ENCODE measurements around the gene PPFIBP1. TPM values are rescaled to one million over a fixed set of nuclear protein-coding genes. Genes with fewer than 3 reads are reported as not detected.

The PPFIBP1 gene
- total and polyA plus RNA-seq, 2 donors (not counting 1 experiment from before 2014, with no cell fraction given) = 3.3 to 15.0 TPM

DNA sequence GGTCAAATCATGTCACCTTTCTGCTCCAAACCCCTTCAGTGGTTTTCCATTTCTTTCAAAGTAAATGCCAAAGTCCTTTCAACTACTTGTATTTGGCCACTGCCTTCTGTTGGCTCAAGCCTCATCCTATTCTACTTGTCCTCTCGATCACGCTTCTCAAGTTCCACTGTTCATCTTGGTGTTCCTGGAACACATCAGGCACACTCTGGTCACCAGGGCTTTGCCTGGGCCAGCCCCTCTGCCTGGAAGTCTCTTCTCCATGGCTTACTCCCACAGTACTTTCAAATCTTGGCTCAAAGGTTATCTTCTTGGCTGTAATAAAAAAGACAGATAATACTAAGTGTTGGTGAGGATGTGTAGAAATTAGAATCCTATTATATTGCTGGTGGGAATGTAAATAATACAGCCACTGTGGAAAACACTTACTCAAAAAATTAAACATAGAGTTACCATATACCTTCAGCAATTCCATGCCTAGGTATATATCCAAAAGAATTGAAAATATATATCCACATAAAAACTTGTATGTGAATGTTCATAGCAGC is 17.3 kb upstream of the PPFIBP1 start:
- Mint-ChIP-seq H3K9me3 (ENCODE audit: insufficient read depth) (no peaks in the 10 kb centered on the region), H3K27ac (no peak overlapping the region), H3K4me3 (no peak overlapping the region), H3K4me1 (no peaks in the 10 kb centered on the region), H3K27me3 (peaks cover 6% of the 10 kb centered on the region)
- Histone ChIP-seq H3K9ac (ENCODE audit: low read length) (no peak overlapping the region), H3K9me3 (ENCODE audit: control extremely low read depth in 1 of 3, control insufficient read depth in 2 of 3, insufficient read depth in 1 of 3, low read length in 2 of 3) (no peaks in the 10 kb centered on the region), H3K79me2 (ENCODE audit: control insufficient read depth, insufficient read depth, low read length) (no peaks in the 10 kb centered on the region), H3K36me3 (replicated peaks in 1 of 2; ENCODE audit: control extremely low read depth in 1 of 2, control insufficient read depth in 1 of 2, extremely low read depth in 1 of 2, insufficient read depth in 2 of 2, low read length in 1 of 2) (no peaks in the 10 kb centered on the region), H3K4me1 (ENCODE audit: control insufficient read depth in 2 of 2, insufficient read depth in 2 of 2, low read length in 2 of 2) (no peaks in the 10 kb centered on the region), H3K27me3 (replicated peaks in 1 of 4; ENCODE audit: control extremely low read depth in 1 of 4, control insufficient read depth in 3 of 4, insufficient read depth in 4 of 4, low read length in 3 of 4) (no peaks in the 10 kb centered on the region), H4K20me1 (ENCODE audit: control insufficient read depth, insufficient read depth, low read length, poor library complexity, severe bottlenecking) (no peaks in the 10 kb centered on the region), H2AFZ (ENCODE audit: insufficient read depth, low read depth, low read length, poor library complexity, severe bottlenecking) (no peak overlapping the region), H3K27ac (ENCODE audit: low read length in 2 of 2) (no peak overlapping the region), H3K4me3 (ENCODE audit: control extremely low read depth in 1 of 5, extremely low read depth in 1 of 5, insufficient read depth in 1 of 5, low read depth in 2 of 5, low read length in 4 of 5) (no peak overlapping the region), H3K4me2 (replicated peaks; ENCODE audit: low read depth, low read length, poor library complexity, severe bottlenecking) (no peak overlapping the region)
- intact Hi-C loops (cut with micrococcal nuclease) = no loop called here
- TF ChIP-seq EZH2 (IDR thresholded peaks at IDR 0.05; ENCODE audit: borderline replicate concordance, insufficient read depth, low read depth, low read length, poor library complexity, severe bottlenecking) = no peak
- TF ChIP-seq, protein P1, sequence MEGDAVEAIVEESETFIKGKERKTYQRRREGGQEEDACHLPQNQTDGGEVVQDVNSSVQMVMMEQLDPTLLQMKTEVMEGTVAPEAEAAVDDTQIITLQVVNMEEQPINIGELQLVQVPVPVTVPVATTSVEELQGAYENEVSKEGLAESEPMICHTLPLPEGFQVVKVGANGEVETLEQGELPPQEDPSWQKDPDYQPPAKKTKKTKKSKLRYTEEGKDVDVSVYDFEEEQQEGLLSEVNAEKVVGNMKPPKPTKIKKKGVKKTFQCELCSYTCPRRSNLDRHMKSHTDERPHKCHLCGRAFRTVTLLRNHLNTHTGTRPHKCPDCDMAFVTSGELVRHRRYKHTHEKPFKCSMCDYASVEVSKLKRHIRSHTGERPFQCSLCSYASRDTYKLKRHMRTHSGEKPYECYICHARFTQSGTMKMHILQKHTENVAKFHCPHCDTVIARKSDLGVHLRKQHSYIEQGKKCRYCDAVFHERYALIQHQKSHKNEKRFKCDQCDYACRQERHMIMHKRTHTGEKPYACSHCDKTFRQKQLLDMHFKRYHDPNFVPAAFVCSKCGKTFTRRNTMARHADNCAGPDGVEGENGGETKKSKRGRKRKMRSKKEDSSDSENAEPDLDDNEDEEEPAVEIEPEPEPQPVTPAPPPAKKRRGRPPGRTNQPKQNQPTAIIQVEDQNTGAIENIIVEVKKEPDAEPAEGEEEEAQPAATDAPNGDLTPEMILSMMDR (IDR thresholded peaks at IDR 0.05) = no peak
- 96% methylated on average over 2 of the region's 2 CpGs for WGBS (ENCODE audit: insufficient coverage)
- ChIA-PET POLR2A (no interaction called here), CTCF (no interaction called here)
- ATAC-seq (ENCODE audit: low read depth) = no peak
- DNase-seq = no peak

- H3K27me3 ChIP-seq (replicated peaks in 1 of 4; ENCODE audit: control extremely low read depth in 1 of 4, control insufficient read depth in 3 of 4, insufficient read depth in 4 of 4, low read length in 3 of 4) = no peaks in the 10 kb centered on the region
- no peak for DNase-seq
- no peak overlapping the region for H3K4me3 Mint-ChIP-seq
Measured at GRCh38 chr12:27508736-27509431, 15.1 kb upstream of the PPFIBP1 start.

More at GRCh38 chr12:27508736-27509431, 15.1 kb upstream of the PPFIBP1 start:
- POLR2A ChIA-PET = no interaction called here
- no peaks in the 10 kb centered on the region for H4K20me1 ChIP-seq (ENCODE audit: control insufficient read depth, insufficient read depth, low read length, poor library complexity, severe bottlenecking)
- CTCF ChIA-PET = no interaction called here
- no peaks in the 10 kb centered on the region for H3K36me3 ChIP-seq (replicated peaks in 1 of 2; ENCODE audit: control extremely low read depth in 1 of 2, control insufficient read depth in 1 of 2, extremely low read depth in 1 of 2, insufficient read depth in 2 of 2, low read length in 1 of 2)
- H3K4me1 Mint-ChIP-seq = peaks cover 3% of the 10 kb centered on the region
- H3K9ac ChIP-seq (ENCODE audit: low read length) = no peak overlapping the region
- H2AFZ ChIP-seq (ENCODE audit: insufficient read depth, low read depth, low read length, poor library complexity, severe bottlenecking) = no peak overlapping the region
- no peaks in the 10 kb centered on the region for H3K9me3 ChIP-seq (ENCODE audit: control extremely low read depth in 1 of 3, control insufficient read depth in 2 of 3, insufficient read depth in 1 of 3, low read length in 2 of 3)
- no peak overlapping the region for H3K27ac ChIP-seq (ENCODE audit: low read length in 2 of 2)
- no peak overlapping the region for H3K4me2 ChIP-seq (replicated peaks; ENCODE audit: low read depth, low read length, poor library complexity, severe bottlenecking)
- peaks cover 0 to 4% of the 10 kb centered on the region in 2 donors for H3K4me1 ChIP-seq (ENCODE audit: control insufficient read depth in 2 of 2, insufficient read depth in 2 of 2, low read length in 2 of 2)
- H3K27me3 Mint-ChIP-seq = peaks cover 6% of the 10 kb centered on the region
- H3K79me2 ChIP-seq (ENCODE audit: control insufficient read depth, insufficient read depth, low read length) = no peaks in the 10 kb centered on the region
- intact Hi-C loops (cut with micrococcal nuclease) = no loop called here
- 74% methylated on average over 2 of the region's 5 CpGs for WGBS (ENCODE audit: insufficient coverage)
- TF ChIP-seq EZH2 (IDR thresholded peaks at IDR 0.05; ENCODE audit: borderline replicate concordance, insufficient read depth, low read depth, low read length, poor library complexity, severe bottlenecking) = no peak
- TF ChIP-seq, protein P1 (IDR thresholded peaks at IDR 0.05) = no peak
- no peak for ATAC-seq (ENCODE audit: low read depth)
- H3K27ac Mint-ChIP-seq = no peak overlapping the region
- H3K4me3 ChIP-seq (ENCODE audit: control extremely low read depth in 1 of 5, extremely low read depth in 1 of 5, insufficient read depth in 1 of 5, low read depth in 2 of 5, low read length in 4 of 5) = no peak overlapping the region
- H3K9me3 Mint-ChIP-seq (ENCODE audit: insufficient read depth) = no peaks in the 10 kb centered on the region
